ENCODE measurements around the gene CALR. TPM values are rescaled to one million over a fixed set of nuclear protein-coding genes. Genes with fewer than 3 reads are reported as not detected.
A peak's percentile ranks its signal among the peaks of the same experiment; 100 is the strongest.
"Not testable (repeated sequence)": the region's sequence is repeated elsewhere in the genome, so short reads cannot be mapped to it uniquely, and the experiment has no call there.

CALR gene
- total RNA-seq, 1 donor from 2014 or later: 365 TPM

DNA sequence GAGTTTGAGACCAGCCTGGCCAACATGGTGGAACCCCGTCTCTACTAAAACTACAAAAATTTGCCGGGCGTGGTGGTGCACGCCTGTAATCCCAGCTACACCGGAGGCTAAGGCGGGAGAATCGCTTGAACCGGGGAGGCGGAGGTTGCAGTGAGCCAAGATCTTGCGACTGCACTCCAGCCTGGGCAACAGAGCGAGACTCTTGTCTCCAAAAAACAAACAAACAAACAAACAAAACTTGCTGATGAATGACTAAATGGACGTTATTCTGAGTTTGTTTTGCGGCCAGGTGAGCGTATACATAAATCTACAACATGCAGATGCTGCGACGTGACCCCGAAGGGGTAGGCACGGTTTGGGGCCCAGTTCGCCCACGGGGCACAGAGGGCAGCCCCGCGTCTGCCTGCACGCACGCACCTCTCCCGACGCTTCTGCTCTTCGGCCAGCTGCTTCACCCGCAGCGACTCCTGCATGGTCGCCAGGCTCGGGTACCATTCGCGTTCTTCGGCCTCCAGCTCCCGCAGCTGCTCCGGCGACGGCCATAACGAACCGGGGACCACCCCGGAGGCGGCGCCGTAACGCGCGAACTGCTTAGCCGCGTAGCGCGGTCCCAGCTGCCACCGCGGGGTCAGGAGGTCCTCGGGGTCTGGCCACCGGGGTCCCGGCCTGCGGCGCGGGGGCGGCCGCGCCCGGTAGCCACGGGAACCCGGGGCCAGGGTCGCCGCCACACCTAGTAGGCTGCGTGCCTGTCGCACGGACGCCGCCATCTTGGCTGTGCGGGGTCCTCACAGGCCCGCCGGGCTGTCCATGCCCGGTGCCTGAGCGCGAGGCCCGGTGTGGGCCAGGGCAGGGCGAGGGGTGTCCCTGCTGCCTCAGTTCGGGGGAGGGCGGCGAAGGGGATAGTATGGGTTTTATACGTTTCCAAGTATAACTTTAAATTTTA is 18.3 kb downstream of the CALR start, which contains the start of gene GADD45GIP1:
Gene GADD45GIP1, minus strand, starts transcription at position 778 of the 943 bp plus-strand sequence. Its CDS starts 11 bp downstream, at position 767.
- peak; percentile 83 for DNase-seq
- Histone ChIP-seq H3K9me3 (replicated peaks) (no peaks in the 10 kb centered on the region), H3K4me3 (peak within 1 kb of the TSS; percentile 86), H3K27ac (replicated peaks) (peak within 1 kb of the TSS; percentile 96), H3K27me3 (ENCODE audit: low read depth) (no peaks in the 10 kb centered on the region), H3K36me3 (peaks cover 28% of the 10 kb centered on the region), H3K4me1 (peaks cover 58% of the 10 kb centered on the region)
- TF ChIP-seq, protein P1, sequence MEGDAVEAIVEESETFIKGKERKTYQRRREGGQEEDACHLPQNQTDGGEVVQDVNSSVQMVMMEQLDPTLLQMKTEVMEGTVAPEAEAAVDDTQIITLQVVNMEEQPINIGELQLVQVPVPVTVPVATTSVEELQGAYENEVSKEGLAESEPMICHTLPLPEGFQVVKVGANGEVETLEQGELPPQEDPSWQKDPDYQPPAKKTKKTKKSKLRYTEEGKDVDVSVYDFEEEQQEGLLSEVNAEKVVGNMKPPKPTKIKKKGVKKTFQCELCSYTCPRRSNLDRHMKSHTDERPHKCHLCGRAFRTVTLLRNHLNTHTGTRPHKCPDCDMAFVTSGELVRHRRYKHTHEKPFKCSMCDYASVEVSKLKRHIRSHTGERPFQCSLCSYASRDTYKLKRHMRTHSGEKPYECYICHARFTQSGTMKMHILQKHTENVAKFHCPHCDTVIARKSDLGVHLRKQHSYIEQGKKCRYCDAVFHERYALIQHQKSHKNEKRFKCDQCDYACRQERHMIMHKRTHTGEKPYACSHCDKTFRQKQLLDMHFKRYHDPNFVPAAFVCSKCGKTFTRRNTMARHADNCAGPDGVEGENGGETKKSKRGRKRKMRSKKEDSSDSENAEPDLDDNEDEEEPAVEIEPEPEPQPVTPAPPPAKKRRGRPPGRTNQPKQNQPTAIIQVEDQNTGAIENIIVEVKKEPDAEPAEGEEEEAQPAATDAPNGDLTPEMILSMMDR (IDR thresholded peaks at IDR 0.05; ENCODE audit: borderline replicate concordance): no peak
- intact Hi-C loops (cut with micrococcal nuclease): no loop called here

DNA sequence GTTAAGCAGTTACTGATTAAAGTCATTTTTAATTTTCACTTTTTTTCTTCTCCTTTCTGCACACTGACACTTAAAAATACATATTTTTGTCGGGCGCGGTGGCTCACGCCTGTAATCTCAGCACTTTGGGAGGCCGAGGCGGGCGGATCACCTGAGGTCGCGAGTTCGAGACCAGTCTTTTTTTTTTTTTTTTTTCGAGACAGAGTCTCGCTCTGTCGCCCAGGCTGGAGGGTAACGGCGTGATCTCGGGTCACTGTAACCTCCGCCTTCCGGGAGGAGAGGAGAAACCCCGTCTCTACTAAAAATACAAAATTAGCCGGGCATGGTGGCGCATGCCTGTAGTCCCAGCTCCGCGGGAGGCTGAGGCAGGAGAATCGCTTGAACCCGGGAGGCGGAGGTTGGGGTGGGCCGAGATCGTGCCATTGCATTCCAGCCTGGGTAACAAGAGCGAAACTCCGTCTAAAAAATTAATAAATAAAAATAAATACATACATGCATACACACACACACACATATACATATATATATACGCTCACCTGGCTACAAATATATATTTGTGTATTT is 19.1 kb downstream of the CALR start:
- Histone ChIP-seq H3K36me3 (peaks cover 20% of the 10 kb centered on the region), H3K4me1 (peaks cover 51% of the 10 kb centered on the region), H3K4me3 (peak overlapping the region; percentile 86), H3K27ac (replicated peaks) (peak overlapping the region; percentile 96)
- DNase-seq; H3K9me3 ChIP-seq (replicated peaks); intact Hi-C loops (cut with micrococcal nuclease); H3K27me3 ChIP-seq (ENCODE audit: low read depth): not testable (repeated sequence)

DNA sequence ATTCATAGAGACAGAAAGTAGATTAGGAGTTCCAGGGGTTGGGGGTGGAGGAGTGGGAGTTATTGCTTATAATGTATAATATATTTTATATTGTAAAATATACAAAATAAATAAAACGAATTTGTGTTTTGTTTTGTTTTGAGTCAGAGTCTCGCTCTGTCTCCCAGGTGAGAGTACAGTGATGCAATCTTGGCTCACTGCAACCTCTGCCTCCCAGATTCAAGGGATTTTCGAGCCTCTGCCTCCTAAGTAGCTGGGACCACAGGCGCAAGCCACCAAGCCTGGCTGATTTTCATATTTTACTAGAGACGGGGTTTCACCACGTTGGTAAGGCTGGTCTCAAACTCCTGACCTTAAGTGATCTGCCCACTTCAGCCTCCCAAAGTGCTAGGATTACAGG is 21.1 kb downstream of the CALR start:
- DNase-seq: no peak
- intact Hi-C loops (cut with micrococcal nuclease): no loop called here
- Histone ChIP-seq H3K27ac (replicated peaks) (no peak overlapping the region), H3K36me3 (peaks cover under 1% of the 10 kb centered on the region), H3K27me3 (ENCODE audit: low read depth) (no peaks in the 10 kb centered on the region), H3K4me3 (no peak overlapping the region), H3K4me1 (peaks cover 31% of the 10 kb centered on the region), H3K9me3 (replicated peaks) (no peaks in the 10 kb centered on the region)
- TF ChIP-seq, protein P1 (IDR thresholded peaks at IDR 0.05; ENCODE audit: borderline replicate concordance): no peak

DNA sequence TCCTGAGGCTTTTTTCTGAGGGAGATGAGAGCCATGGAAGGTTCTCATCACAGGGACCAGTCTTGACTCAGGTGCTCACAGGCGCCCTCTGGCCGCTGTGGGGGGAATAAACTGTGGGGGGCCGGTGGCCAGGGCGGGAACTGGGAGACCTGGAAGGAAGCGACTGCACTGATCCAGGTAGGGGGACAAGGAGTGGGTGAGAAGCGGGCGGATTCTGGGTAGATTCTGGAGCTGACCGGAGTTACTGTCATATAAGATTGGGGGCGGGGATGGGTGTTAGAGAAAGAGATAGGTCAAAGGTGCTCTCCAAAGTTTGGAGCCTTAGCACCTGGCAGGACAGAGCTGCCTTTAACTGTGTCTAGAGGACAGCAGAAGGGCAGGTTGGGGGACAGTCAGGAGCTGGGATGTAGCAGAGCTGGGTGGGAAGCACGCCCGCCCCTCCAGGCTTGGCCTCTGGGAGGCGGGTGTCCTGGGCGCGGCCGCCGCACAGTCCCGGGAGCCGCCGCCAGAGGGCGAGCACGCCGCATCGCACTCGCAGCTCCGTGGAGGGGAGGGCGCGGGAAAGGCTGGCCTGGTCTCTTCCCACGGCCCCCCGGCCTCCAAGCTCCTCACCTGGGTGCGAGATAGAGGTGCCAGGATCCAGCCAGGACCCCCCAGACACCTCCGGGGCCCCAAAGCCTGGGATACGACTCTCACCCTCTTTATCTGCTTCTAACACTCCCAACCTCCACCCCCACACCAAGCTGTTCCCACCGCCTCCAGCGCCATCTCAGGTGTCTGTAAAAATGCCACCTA is 26.8 kb downstream of the CALR start:
- intact Hi-C loops (cut with micrococcal nuclease): no loop called here
- Histone ChIP-seq H3K27ac (replicated peaks) (peak overlapping the region; percentile 72), H3K4me1 (peaks cover 8% of the 10 kb centered on the region)

DNA sequence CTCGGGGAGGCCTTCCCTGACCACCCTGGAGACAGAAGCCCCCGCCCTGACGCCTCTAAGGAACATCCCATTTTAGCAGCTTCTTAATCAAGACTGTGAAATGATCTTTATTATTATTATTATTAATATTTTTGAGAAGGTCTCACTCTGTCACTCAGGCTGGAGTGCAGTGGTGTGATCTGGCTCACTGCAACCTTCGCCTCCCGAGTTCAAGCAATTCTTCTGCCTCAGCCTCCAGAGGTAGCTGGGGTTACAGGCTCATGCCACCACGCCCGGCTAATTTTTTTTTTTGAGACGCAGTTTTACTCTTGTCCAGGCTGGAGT is 27.4 kb downstream of the CALR start:
- no peak for DNase-seq
- Histone ChIP-seq H3K27ac (replicated peaks) (peak overlapping the region; percentile 72), H3K36me3 (no peaks in the 10 kb centered on the region), H3K27me3 (ENCODE audit: low read depth) (no peaks in the 10 kb centered on the region), H3K4me1 (peaks cover 8% of the 10 kb centered on the region), H3K4me3 (peak overlapping the region; percentile 69), H3K9me3 (replicated peaks) (no peaks in the 10 kb centered on the region)
- TF ChIP-seq, protein P1 (IDR thresholded peaks at IDR 0.05; ENCODE audit: borderline replicate concordance): no peak
- intact Hi-C loops (cut with micrococcal nuclease): no loop called here

More for the DNA sequence above, 26.8 kb downstream of the CALR start:
- peak; percentile 84 for DNase-seq
- Histone ChIP-seq H3K27me3 (ENCODE audit: low read depth) (no peaks in the 10 kb centered on the region), H3K4me3 (peak overlapping the region; percentile 69), H3K36me3 (no peaks in the 10 kb centered on the region), H3K9me3 (replicated peaks) (no peaks in the 10 kb centered on the region)
- TF ChIP-seq, protein P1 (IDR thresholded peaks at IDR 0.05; ENCODE audit: borderline replicate concordance): peak; percentile 91

Data from left ventricle myocardium inferior (tissue), 1 donor.